Jurkat, Clone E6-1 (cell line): ENCODE measurements around the gene MLLT6.
A peak's percentile ranks its signal among the peaks of the same experiment; 100 is the strongest.

ENCODE experiments used
- DNase-seq: peaks from one replicate; pipeline ENCODE4 v3.0.0-alpha.2; 2011; ENCODE audit warnings: low read depth, low spot score
- H3K4me3 ChIP-seq: 2 replicates; pipeline ENCODE4 v1.5.1; 2011; ENCODE audit warnings: mild to moderate bottlenecking, low read length, control low read depth, moderate library complexity

MLLT6 gene

DNA sequence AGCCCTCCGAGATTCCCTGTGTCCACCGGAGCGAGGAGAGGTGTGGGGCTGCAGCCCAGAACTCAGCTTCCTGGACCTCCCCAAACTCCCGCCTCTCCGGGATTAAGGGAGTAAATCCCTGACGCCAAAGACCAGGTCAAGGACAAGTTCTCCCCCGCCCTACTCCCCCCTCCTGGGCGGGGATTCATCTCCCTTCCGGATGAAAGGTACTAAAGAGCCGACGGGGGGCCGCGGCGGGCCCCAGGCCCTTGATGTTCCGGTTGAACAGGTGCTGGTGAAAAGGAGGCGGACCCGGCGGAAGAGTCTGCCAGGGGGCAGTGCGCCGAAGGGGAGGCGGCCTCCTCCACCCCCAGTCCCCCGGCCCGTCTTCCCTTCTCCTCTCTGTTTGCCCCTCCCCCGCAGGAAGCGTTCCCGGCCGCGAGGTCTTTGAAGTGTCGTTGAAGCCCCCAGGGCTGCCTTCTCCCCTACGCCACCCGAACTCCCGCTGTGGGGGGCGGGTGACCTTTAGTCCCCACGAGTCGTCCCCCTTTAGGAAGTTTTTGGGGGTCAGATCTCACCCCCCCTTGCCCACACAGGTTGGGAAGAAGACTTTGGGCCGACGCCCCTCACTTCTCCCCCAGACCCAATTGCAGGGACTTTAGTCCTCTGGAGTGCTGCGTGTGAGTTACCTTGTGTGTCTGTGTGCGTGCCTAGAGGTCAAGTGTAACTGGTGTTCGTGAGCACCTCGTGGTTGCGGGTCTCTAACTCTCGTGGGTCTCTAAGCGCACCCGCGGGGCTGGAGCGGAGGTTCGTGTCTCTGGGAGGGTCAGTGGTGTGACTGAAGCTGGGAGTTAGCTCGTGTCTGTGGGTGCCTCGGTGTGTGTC lies 1.1 kb upstream of the MLLT6 start:
- peak; percentile 93 for DNase-seq
- peak overlapping the region; percentile 95 for H3K4me3 ChIP-seq

- peak overlapping the region; percentile 79 for H3K4me3 ChIP-seq
- DNase-seq = no peak
Measured at GRCh38 chr17:38705523-38705802, 390 bp downstream of the MLLT6 start.

DNA sequence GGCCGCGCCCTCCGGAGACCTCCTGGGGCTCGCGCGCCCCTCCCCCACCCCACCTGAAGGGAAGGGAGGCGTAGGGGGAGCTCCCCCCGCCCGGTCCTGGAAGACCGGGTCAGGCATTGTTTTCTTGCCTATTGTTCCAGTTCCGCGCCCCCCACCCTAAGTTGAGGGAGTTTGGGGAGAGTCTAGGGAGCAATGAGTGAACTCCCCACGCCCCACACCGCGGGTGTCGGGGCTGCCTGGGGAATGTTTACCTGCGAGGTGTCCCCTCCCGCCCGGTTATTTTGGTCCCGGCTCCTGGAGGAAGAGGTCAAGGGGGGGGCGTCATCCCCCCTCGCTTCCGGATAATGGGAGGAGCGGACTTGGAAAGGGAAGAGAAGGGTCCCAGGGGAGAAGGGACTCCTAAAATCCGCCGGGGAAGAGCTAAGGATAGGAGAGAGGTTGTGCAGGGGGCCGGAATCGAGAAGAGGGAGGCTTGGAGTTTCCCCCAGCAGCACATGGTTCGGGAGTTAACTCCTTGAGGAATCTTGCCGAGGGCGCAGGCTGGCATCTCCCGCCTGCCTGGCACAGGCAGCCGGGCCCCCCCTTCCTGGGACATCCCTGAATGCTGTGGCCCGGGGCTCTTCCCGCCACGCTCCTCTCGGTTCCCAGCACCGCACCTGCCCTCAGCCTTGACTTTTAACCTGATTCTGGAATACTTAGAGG lies 881 bp downstream of the MLLT6 start:
- H3K4me3 ChIP-seq = peak overlapping the region; percentile 79
- DNase-seq = no peak

- DNase-seq = no peak
- peak overlapping the region; percentile 79 for H3K4me3 ChIP-seq
Measured at GRCh38 chr17:38706505-38707216, 1.6 kb downstream of the MLLT6 start.

GRCh38 chr17:38707678-38708351 lies 2.7 kb downstream of the MLLT6 start:
- no peak overlapping the region for H3K4me3 ChIP-seq
- DNase-seq = no peak

- H3K4me3 ChIP-seq = no peak overlapping the region
- DNase-seq = no peak
Measured at GRCh38 chr17:38709104-38709820, 4.2 kb downstream of the MLLT6 start.

GRCh38 chr17:38709864-38710603 lies 5.0 kb downstream of the MLLT6 start:
- DNase-seq = no peak
- no peak overlapping the region for H3K4me3 ChIP-seq

- no peak for DNase-seq
- no peak overlapping the region for H3K4me3 ChIP-seq
Measured at GRCh38 chr17:38710604-38710962, 5.5 kb downstream of the MLLT6 start.

GRCh38 chr17:38710985-38711384 lies 5.9 kb downstream of the MLLT6 start:
- no peak for DNase-seq
- no peak overlapping the region for H3K4me3 ChIP-seq

GRCh38 chr17:38711792-38712571 lies 6.9 kb downstream of the MLLT6 start:
- no peak overlapping the region for H3K4me3 ChIP-seq
- no peak for DNase-seq

DNA sequence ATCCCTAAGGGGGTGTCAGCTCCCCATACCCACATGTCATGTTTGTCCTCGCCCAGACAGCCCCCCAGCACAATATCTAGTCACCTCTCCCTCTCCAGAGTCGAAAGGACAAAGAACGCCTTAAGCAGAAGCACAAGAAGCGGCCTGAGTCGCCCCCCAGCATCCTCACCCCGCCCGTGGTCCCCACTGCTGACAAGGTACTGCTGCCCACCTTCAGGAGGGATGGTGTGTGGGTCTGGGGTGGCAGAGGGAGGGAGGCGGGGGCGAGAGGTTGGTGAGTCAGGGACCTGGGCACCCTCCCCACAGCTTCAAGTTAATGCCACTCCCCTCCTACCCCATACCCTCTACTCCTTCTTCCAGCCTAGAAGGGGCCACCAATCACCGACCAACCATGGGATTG lies 7.5 kb downstream of the MLLT6 start:
- H3K4me3 ChIP-seq = no peak overlapping the region
- no peak for DNase-seq

DNA sequence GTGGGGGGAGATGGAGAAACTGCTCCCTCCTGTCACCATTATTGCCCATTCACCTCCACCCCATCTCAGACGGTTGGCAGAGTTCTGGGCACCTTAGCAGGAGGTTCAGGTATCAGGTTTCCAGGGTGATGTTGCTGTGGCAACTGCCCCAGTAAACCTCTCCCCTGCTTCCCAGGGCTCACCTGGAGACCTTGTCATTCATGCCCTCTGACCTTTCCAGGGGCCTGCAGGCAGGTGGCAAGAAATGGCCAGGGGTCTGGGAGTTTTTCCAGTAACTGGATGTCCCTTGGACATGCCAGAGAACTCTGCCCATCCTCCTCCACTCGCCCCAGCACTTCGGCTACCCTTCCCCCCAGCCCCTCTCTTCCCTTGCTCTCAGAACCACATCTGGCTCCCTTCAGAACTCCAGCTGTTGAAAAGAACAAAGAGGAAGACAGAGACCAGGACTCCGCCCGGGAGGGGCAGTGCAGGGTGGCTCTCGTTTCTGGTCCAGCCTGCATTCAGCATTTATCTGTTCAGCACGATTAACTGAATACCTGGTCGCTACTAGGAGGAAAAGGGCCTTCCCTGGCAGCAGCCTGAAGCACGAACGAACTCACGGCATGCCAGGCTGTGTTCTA lies 8.5 kb downstream of the MLLT6 start:
- DNase-seq = no peak
- no peak overlapping the region for H3K4me3 ChIP-seq

GRCh38 chr17:38715216-38715943 lies 10.3 kb downstream of the MLLT6 start:
- DNase-seq = no peak
- H3K4me3 ChIP-seq = no peak overlapping the region

GRCh38 chr17:38716368-38717005 lies 11.4 kb downstream of the MLLT6 start:
- H3K4me3 ChIP-seq = no peak overlapping the region
- DNase-seq = no peak

DNA sequence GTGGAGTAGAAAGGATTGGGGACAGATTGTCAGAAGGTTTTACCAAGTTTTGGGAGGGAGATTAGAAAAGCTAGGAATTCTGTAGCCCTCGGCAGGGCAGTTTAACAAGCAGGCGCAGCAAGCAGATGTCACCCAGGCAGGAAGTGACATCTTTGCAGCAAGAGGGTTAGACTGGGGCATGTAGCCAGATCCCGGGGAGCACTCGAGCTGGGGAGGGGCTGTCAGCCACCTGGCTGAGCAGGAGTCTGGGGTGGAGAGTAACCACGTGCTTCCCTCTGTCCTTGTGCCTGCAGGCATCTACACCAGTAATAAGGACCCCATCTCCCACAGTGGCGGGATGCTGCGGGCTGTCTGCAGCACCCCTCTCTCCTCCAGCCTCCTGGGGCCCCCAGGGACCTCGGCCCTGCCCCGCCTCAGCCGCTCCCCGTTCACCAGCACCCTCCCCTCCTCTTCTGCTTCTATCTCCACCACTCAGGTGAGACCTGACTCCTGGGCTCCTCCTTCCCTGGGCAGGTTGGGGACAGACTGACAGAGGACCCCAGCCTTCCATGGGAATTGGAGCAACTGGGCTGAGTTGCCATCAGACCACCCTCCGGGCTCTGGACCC lies 12.2 kb downstream of the MLLT6 start:
- no peak for DNase-seq

More for the DNA sequence above, 12.2 kb downstream of the MLLT6 start:
- H3K4me3 ChIP-seq = no peak overlapping the region
